Mucosa of descending colon (tissue), 3 donors: ENCODE measurements around the gene MARCHF2. TPM values are rescaled to one million over a fixed set of nuclear protein-coding genes. Genes with fewer than 3 reads are reported as not detected.

ENCODE experiments used
- ATAC-seq: fragments of 200-7000 bp; cut with Tn5 transposase; one replicate; pipeline ENCODE4 v1.9.1; 2020; ENCODE audit warnings: mild to moderate bottlenecking, moderate library complexity
- DNase-seq, 3 donors: peaks; one replicate each; pipeline ENCODE4 v3.0.0-alpha.2; 2020
- H3K36me3 ChIP-seq: fragments of 200-600 bp; one replicate; pipeline ENCODE4 v1.8.0; 2021; ENCODE audit warnings: low read depth, mild to moderate bottlenecking
- H3K4me1 ChIP-seq: fragments of 200-600 bp; one replicate; pipeline ENCODE4 v1.8.0; 2021; ENCODE audit warnings: low read depth, mild to moderate bottlenecking
- H3K4me3 ChIP-seq: fragments of 200-600 bp; one replicate; pipeline ENCODE4 v1.8.0; 2021; ENCODE audit warnings: mild to moderate bottlenecking
- H3K9me3 ChIP-seq: fragments of 200-600 bp; one replicate; pipeline ENCODE4 v1.8.0; 2021; ENCODE audit warnings: mild to moderate bottlenecking
- CTCF ChIP-seq: fragments of 200-600 bp; IDR thresholded peaks from one replicate; pipeline ENCODE4 v1.8.0; 2022; ENCODE audit warnings: antibody characterized with exemption, mild to moderate bottlenecking
- intact Hi-C, 2 donors: fragments of 100-400 bp; cut with DNase I in 1 of 2; cut with micrococcal nuclease in 1 of 2; formaldehyde crosslinking; loops; one replicate each; pipeline versions ENCODE4 v1.11.0 to v1.11.1; 2022; cut with DNase I, micrococcal nuclease
- total RNA-seq, 3 donors: library from RNA; stranded (reverse); fragmentation: NEBNext Ultra II Directional in 2 of 3; extraction: Animal tissue kit (Norgen Biotek cat#: 25700) in 2 of 3; gene quantifications; one replicate each; pipeline versions ENCODE4 v1.2.1 to v1.2.4, GENCODE V29; 2021 to 2023
- donor health status: DM: no; HTN: no; CAD: no; lungs with moderate emphysema.
- donor health status: DM: no; HTN: no; CAD: no.
- donor health status: DM: no; HTN: yes; CAD: no.

MARCHF2 gene
- total RNA-seq, 3 donors from 2014 or later = 27.2 to 62.0 (median 33.8) TPM

GRCh38 chr19:8461891-8462290 is 48.8 kb downstream of the MARCHF2 start:
- DNase-seq (no peak), ATAC-seq (no peak)
- Histone ChIP-seq H3K36me3 (no peaks in the 10 kb centered on the region), H3K4me3 (no peak overlapping the region), H3K9me3 (no peaks in the 10 kb centered on the region), H3K4me1 (peaks cover 32% of the 10 kb centered on the region)
- intact Hi-C loops = no loop called here
- no peak for TF ChIP-seq CTCF

DNA sequence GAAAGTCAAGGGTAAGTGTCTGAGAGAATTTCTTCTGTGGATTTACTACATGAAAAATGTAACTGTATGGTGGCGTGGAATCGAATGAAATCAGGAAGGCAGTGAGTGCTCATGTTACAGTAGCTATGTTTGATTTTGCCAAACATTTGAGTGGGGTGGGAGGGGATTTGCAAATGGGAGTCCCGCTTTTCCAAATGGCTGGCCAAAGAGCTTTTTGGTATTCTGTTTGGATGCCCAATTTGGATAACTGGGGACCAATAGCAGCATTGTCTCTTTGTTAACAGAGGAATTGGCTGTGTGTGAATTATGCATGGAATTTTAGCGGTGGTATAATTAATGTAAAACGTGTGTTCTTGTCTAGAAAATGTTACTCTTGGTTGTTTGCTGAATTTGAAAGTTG is 49.5 kb downstream of the MARCHF2 start:
- intact Hi-C loops = no loop called here
- ATAC-seq = no peak
- peaks cover 26% of the 10 kb centered on the region for H3K4me1 ChIP-seq
- no peak overlapping the region for H3K4me3 ChIP-seq
- no peaks in the 10 kb centered on the region for H3K9me3 ChIP-seq
- no peaks in the 10 kb centered on the region for H3K36me3 ChIP-seq
- no peak for TF ChIP-seq CTCF
- no peak for DNase-seq

GRCh38 chr19:8463365-8463764 is 50.3 kb downstream of the MARCHF2 start:
- peaks cover 20% of the 10 kb centered on the region for H3K4me1 ChIP-seq
- ATAC-seq (no peak), DNase-seq (no peak)
- no peaks in the 10 kb centered on the region for H3K36me3 ChIP-seq
- intact Hi-C loops = no loop called here
- TF ChIP-seq CTCF = no peak
- H3K4me3 ChIP-seq = no peak overlapping the region
- no peaks in the 10 kb centered on the region for H3K9me3 ChIP-seq

DNA sequence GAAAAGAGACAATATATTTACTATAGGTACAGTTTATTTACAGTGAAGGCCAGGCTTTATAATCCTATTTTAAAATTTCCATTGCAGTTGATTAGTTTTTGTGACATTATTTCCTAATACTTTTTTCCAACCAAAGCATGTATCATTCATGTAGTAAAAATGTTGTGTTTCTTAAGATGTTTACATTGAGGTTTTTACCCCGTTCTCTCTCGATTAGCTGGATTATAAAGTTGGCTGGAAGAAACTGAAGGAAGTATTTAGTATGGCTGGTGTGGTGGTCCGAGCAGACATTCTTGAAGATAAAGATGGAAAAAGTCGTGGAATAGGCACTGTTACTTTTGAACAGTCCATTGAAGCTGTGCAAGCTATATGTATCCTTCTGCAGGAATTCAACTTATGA is 52.9 kb downstream of the MARCHF2 start:
- Histone ChIP-seq H3K9me3 (no peaks in the 10 kb centered on the region), H3K4me1 (peaks cover 1% of the 10 kb centered on the region), H3K4me3 (no peak overlapping the region), H3K36me3 (peaks cover 6% of the 10 kb centered on the region)
- intact Hi-C loops = no loop called here
- no peak for TF ChIP-seq CTCF
- DNase-seq (no peak), ATAC-seq (no peak)

GRCh38 chr19:8468124-8468523 is 55.0 kb downstream of the MARCHF2 start:
- Histone ChIP-seq H3K36me3 (peaks cover 6% of the 10 kb centered on the region), H3K4me3 (no peak overlapping the region), H3K4me1 (no peaks in the 10 kb centered on the region), H3K9me3 (no peaks in the 10 kb centered on the region)
- TF ChIP-seq CTCF = no peak
- ATAC-seq = no peak
- no peak for DNase-seq
- intact Hi-C loops = no loop called here

DNA sequence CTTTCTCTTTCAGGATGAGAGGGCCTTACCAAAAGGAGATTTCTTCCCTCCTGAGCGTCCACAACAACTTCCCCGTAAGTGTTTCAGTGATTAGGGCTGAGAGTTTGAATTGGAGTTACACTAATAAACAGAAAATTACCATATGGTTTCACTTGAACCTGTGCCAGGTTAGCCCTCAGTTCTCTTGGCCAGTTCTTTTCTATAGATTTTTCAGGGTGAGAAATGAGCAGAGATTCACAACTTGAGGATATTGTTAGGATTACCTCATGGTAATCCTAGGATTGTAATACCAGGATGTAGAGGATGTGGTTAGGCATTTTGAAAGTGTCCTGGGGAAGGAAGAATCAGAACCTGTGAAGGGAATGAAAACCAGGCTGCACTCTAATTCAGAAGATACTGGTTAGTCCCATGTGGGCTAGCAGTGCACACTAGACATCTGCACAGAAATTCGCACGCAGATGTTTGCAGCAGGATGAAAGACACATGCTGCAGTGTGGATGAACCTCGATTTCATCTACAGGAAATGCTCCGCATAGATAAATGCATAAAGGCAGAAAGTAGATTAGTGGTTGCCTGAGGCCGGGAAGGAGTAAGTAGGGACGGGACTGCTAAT is 55.8 kb downstream of the MARCHF2 start:
- DNase-seq (no peak), ATAC-seq (no peak)
- Histone ChIP-seq H3K4me3 (no peak overlapping the region), H3K36me3 (peaks cover 6% of the 10 kb centered on the region), H3K9me3 (no peaks in the 10 kb centered on the region), H3K4me1 (no peaks in the 10 kb centered on the region)
- intact Hi-C loops = no loop called here
- TF ChIP-seq CTCF = no peak
